ENCODE measurements around the gene DNAJB9. TPM values are rescaled to one million over a fixed set of nuclear protein-coding genes. Genes with fewer than 3 reads are reported as not detected.
"Not testable (repeated sequence)": the region's sequence is repeated elsewhere in the genome, so short reads cannot be mapped to it uniquely, and the experiment has no call there.

Gene DNAJB9
- total and polyA plus RNA-seq, 2 experiments from 2014 or later, result 33.8 to 39.3 TPM

DNA sequence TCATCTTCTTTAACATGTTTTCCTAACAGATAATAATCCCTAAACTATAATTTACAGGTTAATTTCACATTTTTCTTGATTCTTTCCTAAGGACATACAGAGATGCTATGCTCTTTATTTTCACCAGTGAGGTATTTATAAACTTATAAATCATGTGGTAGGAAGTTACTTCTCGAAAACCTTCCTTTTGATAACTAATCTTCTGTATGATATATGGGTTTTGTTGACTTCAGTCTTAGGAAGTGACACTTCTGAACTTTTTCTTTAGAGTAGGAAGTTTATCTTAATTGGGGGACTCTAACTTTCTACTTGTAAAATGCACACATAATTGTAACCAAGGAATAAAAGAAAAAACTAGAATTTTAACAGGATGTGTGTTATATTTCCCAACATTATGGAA lies 33.9 kb upstream of the DNAJB9 start:
- in situ Hi-C loops (cut with MboI), result no loop called here
- 50 to 59% methylated on average over 1 of the region's 1 CpG for WGBS, 2 experiments (ENCODE audit: low coverage in 1 of 2, low lambda C conversion rate in 2 of 2, missing lambda C conversion rate in 2 of 2)
- Histone ChIP-seq H3F3A (ENCODE audit: insufficient read depth) (no peaks in the 10 kb centered on the region), H4K20me1 (ENCODE audit: insufficient read depth) (no peaks in the 10 kb centered on the region), H3K4me1 (ENCODE audit: insufficient read depth) (no peaks in the 10 kb centered on the region), H3K9me2 (ENCODE audit: insufficient read depth) (no peaks in the 10 kb centered on the region; the same call in 1 of the 2 replicates), H3K4me2 (ENCODE audit: unreplicated experiment) (no peak overlapping the region), H3K9ac (no peak overlapping the region), H3K9me3 (ENCODE audit: low read depth) (no peaks in the 10 kb centered on the region), H3K27ac (no peak overlapping the region), H2AFZ (no peak overlapping the region), H3K36me3 (ENCODE audit: low read depth) (no peaks in the 10 kb centered on the region), H3K27me3 (replicated peaks; ENCODE audit: insufficient read depth) (no peaks in the 10 kb centered on the region), H3K79me2 (ENCODE audit: insufficient read depth) (no peaks in the 10 kb centered on the region), H3K4me3 (no peak overlapping the region)
- DNase-seq, result no peak
- no peak for TF ChIP-seq EZH2phosphoT487 (IDR thresholded peaks at IDR 0.05; ENCODE audit: insufficient read depth, low read depth)
- TF ChIP-seq EZH2 (IDR thresholded peaks at IDR 0.05; ENCODE audit: insufficient read depth, poor library complexity, severe bottlenecking), result no peak

DNA sequence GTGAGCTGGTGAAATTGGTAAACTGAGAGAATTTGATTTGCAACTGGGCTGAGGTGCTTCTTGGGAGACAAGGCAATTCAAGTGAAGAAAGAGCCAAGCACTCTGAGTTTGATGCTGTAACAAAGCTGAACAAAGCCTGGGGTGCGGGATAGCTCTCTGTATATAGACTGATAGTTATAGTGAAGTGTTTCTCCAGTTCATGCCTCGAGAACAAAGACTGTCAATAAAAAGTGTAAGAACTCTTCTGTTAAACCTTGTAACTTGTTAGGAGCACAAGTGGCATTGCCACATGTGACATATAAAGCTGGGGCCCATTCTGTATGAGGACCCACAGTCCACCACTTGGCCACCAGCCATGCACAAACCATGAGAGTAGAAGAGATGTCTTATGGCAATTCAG lies 32.4 kb upstream of the DNAJB9 start:
- H3K9ac ChIP-seq, result no peak overlapping the region
- H3K4me2 ChIP-seq (ENCODE audit: unreplicated experiment), result no peak overlapping the region
- WGBS, 2 experiments (ENCODE audit: low coverage in 1 of 2, low lambda C conversion rate in 2 of 2, missing lambda C conversion rate in 2 of 2), result 75 to 81% methylated on average over 2 of the region's 2 CpGs
- H3K9me3 ChIP-seq (ENCODE audit: low read depth), result no peaks in the 10 kb centered on the region
- H2AFZ ChIP-seq, result no peak overlapping the region
- in situ Hi-C loops (cut with MboI), result no loop called here
- no peaks in the 10 kb centered on the region; the same call in 1 of the 2 replicates for H3K9me2 ChIP-seq (ENCODE audit: insufficient read depth)
- no peak for DNase-seq
- H3K27ac ChIP-seq, result no peak overlapping the region
- no peaks in the 10 kb centered on the region for H3K4me1 ChIP-seq (ENCODE audit: insufficient read depth)
- H3K4me3 ChIP-seq, result no peak overlapping the region
- H3F3A ChIP-seq (ENCODE audit: insufficient read depth), result no peaks in the 10 kb centered on the region
- H3K27me3 ChIP-seq (replicated peaks; ENCODE audit: insufficient read depth), result no peaks in the 10 kb centered on the region
- TF ChIP-seq EZH2phosphoT487 (IDR thresholded peaks at IDR 0.05; ENCODE audit: insufficient read depth, low read depth) (no peak), EZH2 (IDR thresholded peaks at IDR 0.05; ENCODE audit: insufficient read depth, poor library complexity, severe bottlenecking) (no peak)
- no peaks in the 10 kb centered on the region for H4K20me1 ChIP-seq (ENCODE audit: insufficient read depth)
- no peaks in the 10 kb centered on the region for H3K79me2 ChIP-seq (ENCODE audit: insufficient read depth)
- H3K36me3 ChIP-seq (ENCODE audit: low read depth), result no peaks in the 10 kb centered on the region

DNA sequence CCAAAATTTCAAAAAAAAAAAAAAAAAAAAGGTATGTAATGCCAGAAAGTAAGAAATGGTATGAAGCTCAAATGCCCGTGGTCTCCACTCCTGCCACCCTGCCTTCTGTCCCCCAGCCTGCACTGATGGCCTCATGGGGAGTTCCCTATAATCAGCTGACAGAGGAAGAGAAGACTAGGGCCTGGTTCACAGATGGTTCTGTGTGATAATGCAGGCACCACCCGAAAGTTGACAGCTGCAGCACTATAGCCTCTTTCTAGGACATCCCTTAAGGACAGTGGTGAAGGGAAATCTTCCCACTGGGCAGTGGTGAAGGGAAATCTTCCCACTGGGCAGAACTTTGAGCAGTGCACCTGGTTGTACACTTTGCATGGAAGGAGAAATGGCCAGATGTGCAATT lies 31.4 kb upstream of the DNAJB9 start:
- H3K27ac ChIP-seq; H3K9ac ChIP-seq; H3K4me2 ChIP-seq (ENCODE audit: unreplicated experiment); H3K36me3 ChIP-seq (ENCODE audit: low read depth); H3K4me1 ChIP-seq (ENCODE audit: insufficient read depth); H2AFZ ChIP-seq; in situ Hi-C loops (cut with MboI); H3K4me3 ChIP-seq; H4K20me1 ChIP-seq (ENCODE audit: insufficient read depth); H3F3A ChIP-seq (ENCODE audit: insufficient read depth); H3K79me2 ChIP-seq (ENCODE audit: insufficient read depth); H3K27me3 ChIP-seq (replicated peaks; ENCODE audit: insufficient read depth); H3K9me3 ChIP-seq (ENCODE audit: low read depth); DNase-seq; H3K9me2 ChIP-seq (ENCODE audit: insufficient read depth): not testable (repeated sequence)
- 5 to 6% methylated on average over 2 of the region's 2 CpGs for WGBS, 2 experiments (ENCODE audit: low coverage in 1 of 2, low lambda C conversion rate in 2 of 2, missing lambda C conversion rate in 2 of 2)

DNA sequence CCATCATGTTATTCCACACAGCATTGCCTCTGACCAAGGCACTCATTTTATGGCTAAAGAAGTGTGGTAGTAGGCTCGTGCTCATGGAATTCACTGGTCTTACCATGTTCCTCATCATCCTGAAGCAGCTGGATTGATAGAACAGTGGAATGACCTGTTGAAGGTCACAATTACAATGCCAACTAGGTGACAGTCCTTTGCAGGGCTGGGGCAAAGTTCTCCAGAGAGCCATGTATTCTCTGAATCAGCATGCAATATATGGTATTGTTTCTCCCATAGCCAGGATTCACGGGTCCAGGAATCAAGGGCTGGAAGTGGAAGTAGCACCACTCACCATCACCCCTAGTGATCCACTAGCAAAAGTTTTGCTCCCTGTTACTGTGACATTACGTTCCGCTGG lies 31.0 kb upstream of the DNAJB9 start:
- H3K27ac ChIP-seq; DNase-seq; in situ Hi-C loops (cut with MboI); H3K4me2 ChIP-seq (ENCODE audit: unreplicated experiment); H3F3A ChIP-seq (ENCODE audit: insufficient read depth); H3K36me3 ChIP-seq (ENCODE audit: low read depth); H3K9ac ChIP-seq; H3K79me2 ChIP-seq (ENCODE audit: insufficient read depth); H2AFZ ChIP-seq; H4K20me1 ChIP-seq (ENCODE audit: insufficient read depth); H3K9me3 ChIP-seq (ENCODE audit: low read depth); H3K9me2 ChIP-seq (ENCODE audit: insufficient read depth); H3K27me3 ChIP-seq (replicated peaks; ENCODE audit: insufficient read depth); H3K4me1 ChIP-seq (ENCODE audit: insufficient read depth); H3K4me3 ChIP-seq: not testable (repeated sequence)
- 76 to 79% methylated on average over 4 of the region's 4 CpGs for WGBS, 2 experiments (ENCODE audit: low coverage in 1 of 2, low lambda C conversion rate in 2 of 2, missing lambda C conversion rate in 2 of 2)

DNA sequence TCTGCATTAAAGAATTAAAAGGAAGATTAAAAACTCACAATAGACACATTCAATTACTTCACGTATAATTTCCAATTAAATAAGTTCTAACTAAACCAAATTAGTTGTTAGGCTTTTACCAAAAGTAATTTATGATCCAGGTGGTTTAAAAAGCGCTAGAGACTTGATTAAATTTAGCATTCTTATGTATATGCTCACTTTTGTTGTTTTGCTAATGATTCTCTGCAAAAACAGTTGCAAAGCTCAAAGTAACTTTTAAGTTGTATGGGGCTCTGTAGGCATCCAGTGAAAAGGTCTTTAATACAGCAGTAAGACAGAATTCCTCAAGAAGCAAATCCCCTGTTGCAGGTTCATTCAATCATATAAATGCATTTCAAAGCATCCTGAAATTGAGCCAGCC lies 28.2 kb upstream of the DNAJB9 start:
- Histone ChIP-seq H3K4me2 (ENCODE audit: unreplicated experiment) (no peak overlapping the region), H3K36me3 (ENCODE audit: low read depth) (no peaks in the 10 kb centered on the region), H3K9ac (no peak overlapping the region), H3K79me2 (ENCODE audit: insufficient read depth) (no peaks in the 10 kb centered on the region), H4K20me1 (ENCODE audit: insufficient read depth) (no peaks in the 10 kb centered on the region), H3K4me3 (no peak overlapping the region), H3K9me2 (ENCODE audit: insufficient read depth) (no peaks in the 10 kb centered on the region; the same call in 1 of the 2 replicates), H3F3A (ENCODE audit: insufficient read depth) (no peaks in the 10 kb centered on the region), H3K9me3 (ENCODE audit: low read depth) (no peaks in the 10 kb centered on the region), H2AFZ (no peak overlapping the region), H3K4me1 (ENCODE audit: insufficient read depth) (no peaks in the 10 kb centered on the region), H3K27ac (no peak overlapping the region), H3K27me3 (replicated peaks; ENCODE audit: insufficient read depth) (no peaks in the 10 kb centered on the region)
- DNase-seq, result no peak
- in situ Hi-C loops (cut with MboI), result no loop called here
- WGBS, 2 experiments (ENCODE audit: low coverage in 1 of 2, low lambda C conversion rate in 2 of 2, missing lambda C conversion rate in 2 of 2), result 42 to 51% methylated on average over 2 of the region's 2 CpGs
- TF ChIP-seq EZH2 (IDR thresholded peaks at IDR 0.05; ENCODE audit: insufficient read depth, poor library complexity, severe bottlenecking), result no peak
- TF ChIP-seq EZH2phosphoT487 (IDR thresholded peaks at IDR 0.05; ENCODE audit: insufficient read depth, low read depth), result no peak

DNA sequence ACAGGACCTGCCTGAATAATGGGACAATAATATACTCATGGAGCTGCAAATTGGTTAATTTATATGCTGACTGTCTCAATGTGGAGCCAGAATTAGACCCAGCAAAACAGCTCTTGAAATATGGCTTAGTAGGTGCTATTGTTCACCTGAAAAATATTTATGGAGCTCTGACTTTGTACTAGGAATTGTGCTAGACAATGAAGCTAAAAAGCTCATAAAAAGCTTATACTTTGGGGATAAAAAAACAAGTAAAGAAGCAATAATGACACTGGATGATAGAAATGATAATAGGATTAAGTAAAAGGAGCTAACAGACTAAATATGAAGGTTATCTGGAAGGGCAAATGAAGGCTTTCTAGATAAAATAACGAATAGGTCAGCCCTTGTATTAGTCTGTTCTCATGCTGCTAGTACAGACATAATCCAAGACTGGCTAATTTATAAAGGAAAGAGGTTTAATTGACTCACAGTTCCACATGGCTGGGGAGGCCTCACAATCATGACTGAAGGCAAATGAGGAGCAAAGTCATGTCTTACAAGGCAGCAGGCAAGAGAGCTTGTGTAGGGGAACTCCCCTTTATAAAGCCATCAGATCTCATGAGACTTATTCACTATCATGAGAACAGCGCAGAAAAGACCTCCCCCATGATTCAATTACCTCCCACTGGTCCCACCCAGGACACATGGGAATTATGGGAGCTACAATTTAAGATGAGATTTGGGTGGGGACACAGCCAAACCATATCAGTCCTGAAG lies 21.4 kb upstream of the DNAJB9 start:
- H3F3A ChIP-seq (ENCODE audit: insufficient read depth); H3K36me3 ChIP-seq (ENCODE audit: low read depth); H3K4me3 ChIP-seq; H4K20me1 ChIP-seq (ENCODE audit: insufficient read depth); H2AFZ ChIP-seq; H3K9me3 ChIP-seq (ENCODE audit: low read depth); H3K27me3 ChIP-seq (replicated peaks; ENCODE audit: insufficient read depth); H3K4me2 ChIP-seq (ENCODE audit: unreplicated experiment); H3K27ac ChIP-seq; in situ Hi-C loops (cut with MboI); H3K79me2 ChIP-seq (ENCODE audit: insufficient read depth); H3K4me1 ChIP-seq (ENCODE audit: insufficient read depth); DNase-seq; H3K9me2 ChIP-seq (ENCODE audit: insufficient read depth); H3K9ac ChIP-seq: not testable (repeated sequence)
- 95 to 98% methylated on average over 2 of the region's 2 CpGs for WGBS, 2 experiments (ENCODE audit: low coverage in 1 of 2, low lambda C conversion rate in 2 of 2, missing lambda C conversion rate in 2 of 2)

DNA sequence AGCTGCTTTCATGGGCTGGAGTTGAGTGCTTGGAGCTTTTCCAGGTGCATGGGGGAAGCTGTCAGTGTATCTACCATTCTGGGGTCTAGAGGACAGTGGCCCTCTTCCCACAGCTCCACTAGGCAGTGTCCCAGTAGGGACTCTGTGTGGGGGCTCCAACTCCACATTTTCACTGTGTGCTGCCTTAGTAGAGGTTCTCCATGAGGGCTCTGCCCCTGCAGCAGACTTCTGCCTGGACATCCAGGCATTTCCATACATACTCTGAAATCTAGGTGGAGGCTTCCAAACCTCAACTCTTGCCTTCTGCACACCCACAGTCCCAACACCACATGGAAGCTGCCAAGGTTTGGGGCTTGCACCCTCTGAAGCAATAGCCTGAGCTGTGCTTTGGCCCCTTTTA lies 13.0 kb upstream of the DNAJB9 start:
- DNase-seq; H3K4me1 ChIP-seq (ENCODE audit: insufficient read depth); in situ Hi-C loops (cut with MboI); H3K9me2 ChIP-seq (ENCODE audit: insufficient read depth); H3K4me2 ChIP-seq (ENCODE audit: unreplicated experiment); H3K27ac ChIP-seq; H3K79me2 ChIP-seq (ENCODE audit: insufficient read depth); H3K9ac ChIP-seq; H3F3A ChIP-seq (ENCODE audit: insufficient read depth); H3K27me3 ChIP-seq (replicated peaks; ENCODE audit: insufficient read depth); H3K4me3 ChIP-seq; H2AFZ ChIP-seq; H3K9me3 ChIP-seq (ENCODE audit: low read depth); H4K20me1 ChIP-seq (ENCODE audit: insufficient read depth); H3K36me3 ChIP-seq (ENCODE audit: low read depth): not testable (repeated sequence)

Data from GM23248 (cell line).